ENCODE results near the gene OR2F1.

Gene OR2F1, protein sequence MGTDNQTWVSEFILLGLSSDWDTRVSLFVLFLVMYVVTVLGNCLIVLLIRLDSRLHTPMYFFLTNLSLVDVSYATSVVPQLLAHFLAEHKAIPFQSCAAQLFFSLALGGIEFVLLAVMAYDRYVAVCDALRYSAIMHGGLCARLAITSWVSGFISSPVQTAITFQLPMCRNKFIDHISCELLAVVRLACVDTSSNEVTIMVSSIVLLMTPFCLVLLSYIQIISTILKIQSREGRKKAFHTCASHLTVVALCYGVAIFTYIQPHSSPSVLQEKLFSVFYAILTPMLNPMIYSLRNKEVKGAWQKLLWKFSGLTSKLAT

DNA sequence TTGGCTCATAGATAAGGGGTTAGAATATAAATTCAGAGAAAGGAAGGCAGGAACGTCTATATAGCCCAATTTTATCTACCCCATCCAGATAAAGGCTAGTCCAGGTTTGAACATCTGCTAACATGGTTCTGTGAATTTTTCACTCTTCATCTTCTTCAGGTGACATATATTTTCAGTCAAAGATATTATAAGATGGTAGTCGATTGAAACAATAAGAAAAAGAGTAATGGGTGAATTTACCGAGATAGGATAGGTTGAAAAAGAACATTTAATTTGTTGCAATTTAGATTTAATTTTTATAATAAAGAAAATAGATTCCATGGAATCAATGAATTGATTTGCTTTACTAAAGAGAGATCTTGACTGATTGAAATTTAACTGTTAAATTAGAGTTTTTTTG lies at the start of gene OR2F1:
Gene OR2F1 (plus strand): TSS at position 301 of the 400 bp plus-strand sequence. CDS start 5,127 bp downstream, outside the sequence.
- DNase-seq (ENCODE audit: low spot score), result no peak

DNA sequence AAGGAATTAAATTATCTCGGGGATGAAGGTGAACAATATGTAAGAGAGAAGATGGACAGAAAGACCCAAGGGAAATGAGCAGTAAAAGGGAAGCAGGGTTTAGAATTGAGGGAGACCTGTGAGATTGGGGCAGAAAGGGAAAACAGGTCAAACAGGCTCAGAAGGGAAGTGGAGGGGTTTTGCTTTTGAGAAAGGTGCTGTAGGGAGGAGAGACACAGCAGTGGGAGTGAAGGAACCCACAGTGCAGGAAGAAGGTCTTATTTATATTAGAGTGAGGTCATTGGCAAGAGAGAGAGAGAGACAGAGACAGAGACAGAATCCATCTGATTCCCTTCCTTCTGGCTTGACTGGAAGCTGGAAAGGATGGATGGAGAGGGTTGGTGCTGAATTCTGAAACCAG lies 49.1 kb upstream of the OR2F1 start:
- no peak for DNase-seq (ENCODE audit: low spot score)

DNA sequence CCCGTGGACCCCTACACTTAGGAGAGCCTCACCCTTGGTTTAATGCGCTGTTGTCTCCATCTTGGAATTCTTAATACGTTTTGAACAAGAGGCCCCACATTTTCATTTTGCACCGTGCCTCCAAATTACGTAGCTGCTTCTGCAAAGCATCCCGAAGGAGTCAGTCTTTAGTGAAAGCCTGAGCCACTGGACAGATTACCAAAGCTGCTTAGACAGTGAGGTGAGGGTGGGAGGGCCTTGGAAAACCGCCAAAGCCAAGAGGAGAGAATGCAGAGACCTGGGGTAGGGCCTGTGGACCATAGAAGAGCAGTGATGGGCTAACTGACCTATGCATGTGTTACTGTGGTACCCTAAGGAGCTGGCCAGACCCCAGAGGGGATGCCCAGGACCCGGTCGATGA lies 48.5 kb upstream of the OR2F1 start:
- DNase-seq (ENCODE audit: low spot score), result no peak

DNA sequence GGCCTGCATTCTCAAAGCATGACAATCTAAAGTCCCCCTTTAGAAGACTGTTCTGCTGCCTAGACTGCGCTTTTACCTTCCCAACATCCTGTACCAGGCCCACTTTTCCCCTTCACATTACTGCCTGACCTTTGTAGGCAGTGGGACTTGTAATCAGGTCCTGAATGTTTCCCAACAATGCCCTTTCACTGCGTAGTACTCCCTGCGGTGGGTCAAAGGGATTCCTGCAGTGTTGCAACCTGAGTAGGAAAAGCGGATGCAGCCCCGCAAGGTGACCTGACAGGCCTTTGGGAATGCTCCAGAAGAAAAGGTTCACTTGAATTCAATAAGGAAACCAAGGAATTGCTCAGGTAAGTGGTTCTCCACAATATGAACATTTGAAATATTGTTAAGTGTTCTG lies 47.7 kb upstream of the OR2F1 start:
- DNase-seq (ENCODE audit: low spot score), result no peak

DNA sequence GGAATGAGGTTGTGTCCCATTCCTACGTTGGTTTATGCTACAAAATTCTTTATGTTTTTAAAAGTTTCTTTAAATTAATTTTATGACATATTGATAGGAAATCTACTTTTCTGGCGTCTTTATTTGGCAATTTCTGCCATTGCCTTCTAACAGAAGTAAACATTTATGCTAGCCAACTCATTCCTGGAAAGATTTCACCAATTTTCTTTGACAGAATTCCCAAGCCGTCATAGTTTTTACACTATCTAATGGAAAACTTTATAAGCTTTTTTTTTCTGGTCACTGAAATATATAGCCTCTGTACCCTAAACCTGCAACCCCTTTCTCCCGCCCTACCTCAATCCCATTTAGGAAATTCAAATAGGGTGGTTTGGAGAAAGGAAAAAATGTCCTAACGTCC lies 46.5 kb upstream of the OR2F1 start:
- DNase-seq (ENCODE audit: low spot score), result no peak

DNA sequence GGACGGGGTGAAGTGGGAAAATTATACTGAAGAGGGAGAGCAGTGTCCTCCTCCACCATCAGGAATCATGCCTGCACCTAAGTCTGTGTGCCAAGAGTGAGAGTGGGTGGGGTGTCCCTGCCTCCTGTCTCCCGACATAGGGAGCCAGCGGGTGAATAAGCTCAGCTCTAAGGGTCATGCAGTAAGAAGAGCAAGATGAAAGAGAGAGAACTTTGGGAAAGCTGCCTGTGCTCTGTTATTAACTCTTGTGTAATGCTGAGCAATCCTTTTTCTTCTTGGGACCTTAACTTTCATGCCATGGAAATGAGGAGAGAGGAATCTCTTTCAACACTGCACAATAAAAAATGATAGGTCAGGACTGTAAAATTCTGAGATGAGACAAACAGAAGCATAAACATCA lies 44.8 kb upstream of the OR2F1 start:
- no peak for DNase-seq (ENCODE audit: low spot score)

DNA sequence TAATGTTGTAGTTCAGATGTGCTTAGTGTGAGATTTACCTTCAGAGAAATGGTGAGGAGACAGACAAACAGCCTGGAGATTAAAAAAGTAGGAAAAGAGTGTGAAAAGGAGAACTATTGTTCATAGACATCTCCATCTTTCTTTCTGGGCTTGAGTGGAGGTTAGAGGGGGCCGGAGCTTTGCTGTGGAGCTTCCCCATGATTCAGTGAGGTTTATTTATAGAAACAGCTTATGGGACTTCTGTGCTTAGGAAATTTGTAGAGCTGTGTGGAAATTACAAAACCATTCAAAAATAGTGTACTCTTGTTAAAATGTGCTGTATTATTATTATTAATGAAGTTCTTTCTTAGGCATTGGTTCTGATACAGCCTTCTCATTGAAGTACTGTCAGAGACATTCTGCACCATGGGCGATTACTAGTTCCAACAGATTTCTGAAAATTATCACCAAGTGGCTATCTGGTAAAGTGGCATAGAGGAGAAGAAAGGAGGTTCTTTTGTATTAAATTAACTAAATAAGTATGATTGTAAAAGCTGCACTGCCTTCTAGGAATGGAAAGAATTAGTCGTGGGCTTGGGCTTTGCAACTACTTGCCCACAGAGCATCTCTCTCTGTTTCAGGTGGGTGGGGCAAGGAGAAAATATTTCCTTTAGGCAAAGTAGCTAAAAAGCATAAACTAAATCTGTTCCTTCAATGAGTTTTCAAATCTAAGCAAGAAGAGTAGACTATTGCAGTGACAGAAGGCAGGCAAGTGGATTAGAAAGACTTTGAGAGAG lies 44.0 kb upstream of the OR2F1 start:
- DNase-seq (ENCODE audit: low spot score), result no peak

DNA sequence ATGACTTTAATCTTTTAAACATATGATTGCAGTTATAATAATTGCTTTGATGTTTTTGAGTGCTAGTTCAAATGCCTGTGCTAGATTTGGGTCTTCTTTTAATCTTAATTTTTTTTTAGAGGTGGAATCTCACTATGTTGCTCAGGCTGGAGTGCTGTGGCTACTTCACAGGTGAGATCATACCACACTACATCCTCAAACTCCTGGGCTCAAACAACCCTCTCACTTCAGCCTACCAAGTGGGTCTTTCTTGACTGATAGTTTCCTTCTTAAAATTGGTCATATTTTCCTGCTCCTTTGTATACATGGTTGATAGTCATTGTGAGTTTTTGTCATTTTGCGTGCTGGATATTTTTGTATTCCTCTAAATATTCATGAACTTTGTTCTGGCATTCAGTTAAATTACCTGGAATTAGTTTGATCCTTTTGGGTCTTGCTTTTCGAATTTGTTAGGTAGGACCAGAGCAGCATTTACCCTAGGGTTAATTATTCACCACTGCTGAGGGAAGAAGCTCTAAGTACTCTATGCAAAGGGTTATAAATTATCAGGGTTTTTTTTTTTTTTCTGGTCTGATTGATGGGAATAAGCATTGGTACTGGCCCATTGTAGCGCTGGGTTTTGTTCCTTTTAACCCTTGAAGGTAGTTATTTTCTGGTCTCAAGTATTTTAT lies 40.6 kb upstream of the OR2F1 start:
- no peak for DNase-seq (ENCODE audit: low spot score)

DNA sequence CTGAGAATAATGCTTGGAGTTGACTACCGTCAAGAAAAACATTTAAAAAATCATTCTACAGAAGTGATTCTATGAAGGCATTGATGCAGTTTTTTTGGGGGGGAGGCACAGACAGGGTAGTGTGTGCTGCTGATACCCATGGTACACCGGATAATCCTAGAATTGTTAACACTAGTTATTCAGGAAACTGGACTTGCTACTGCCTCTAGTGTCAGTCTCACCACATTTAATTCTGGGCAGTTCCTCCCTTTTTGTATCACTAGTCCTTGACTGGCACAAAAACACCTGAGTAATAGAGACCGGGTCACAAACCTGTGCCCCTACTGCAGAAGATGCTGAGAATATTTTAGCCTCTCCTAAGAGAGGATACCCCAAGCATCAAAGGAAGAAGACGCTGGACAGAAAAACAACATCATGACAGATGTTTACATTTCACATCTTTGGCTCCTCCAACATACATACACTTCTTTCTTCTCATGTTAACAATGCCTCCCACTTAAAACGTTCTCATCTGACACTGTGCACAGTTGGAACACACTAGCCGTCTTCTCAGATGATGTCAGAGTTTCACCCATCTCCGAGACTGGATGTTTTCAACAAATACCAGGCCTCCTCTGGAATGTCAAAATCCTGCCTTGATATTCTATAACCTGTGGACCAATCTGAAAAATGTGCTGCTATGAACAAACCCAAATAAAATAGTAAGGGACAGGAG lies 39.5 kb upstream of the OR2F1 start:
- no peak for DNase-seq (ENCODE audit: low spot score)

DNA sequence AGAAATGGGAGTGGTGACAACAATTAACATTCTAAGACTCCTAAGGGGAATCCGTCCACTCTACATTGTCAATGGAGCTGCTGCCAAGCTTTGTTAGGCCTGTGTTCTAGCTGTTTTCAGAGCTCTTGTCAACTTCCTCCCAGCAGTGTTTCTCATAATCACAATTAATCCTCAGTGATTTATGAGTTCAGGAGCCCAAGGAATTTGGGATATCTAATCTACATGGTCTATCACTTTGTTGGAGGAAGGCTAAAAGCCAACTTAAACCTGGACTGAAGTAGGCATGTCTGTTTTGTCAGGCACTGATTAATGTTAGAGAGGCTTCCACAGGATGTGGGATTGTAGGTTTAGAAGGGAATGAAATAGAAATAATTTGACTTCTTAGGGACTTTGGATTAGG lies 29.8 kb upstream of the OR2F1 start:
- DNase-seq (ENCODE audit: low spot score), result no peak

DNA sequence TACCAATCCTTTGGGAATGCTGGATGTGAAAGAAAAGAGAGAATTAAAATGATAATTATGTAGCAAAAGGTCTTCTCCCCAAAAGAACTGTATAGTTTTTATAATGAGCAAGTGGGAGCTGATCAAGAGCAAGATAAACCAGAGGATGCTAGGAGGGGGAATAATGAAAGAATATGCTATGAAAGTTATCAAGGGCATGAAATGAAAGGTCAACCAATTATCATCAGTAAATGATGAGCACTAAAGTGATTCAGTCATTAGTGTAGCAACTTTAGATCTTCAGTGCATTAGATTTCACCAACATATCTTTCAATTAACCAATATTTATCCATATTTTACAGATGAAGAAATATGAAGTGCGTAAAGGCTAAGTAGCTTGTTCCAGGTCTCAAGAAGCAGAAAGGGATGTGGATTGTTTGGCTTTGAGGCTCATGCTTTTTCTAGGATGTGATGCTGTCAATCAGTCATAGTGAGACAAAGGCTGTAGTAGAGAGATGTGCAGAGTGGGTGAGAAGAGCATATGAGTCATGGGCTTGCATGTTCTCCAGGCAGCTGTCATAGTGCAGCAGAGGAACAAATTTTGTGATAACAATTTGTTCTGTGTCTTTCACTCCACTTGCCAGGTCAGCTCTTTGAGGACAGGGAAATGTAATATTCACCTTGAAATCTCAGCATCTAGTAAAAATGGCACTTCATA lies 25.3 kb upstream of the OR2F1 start:
- peak; percentile 29 for DNase-seq (ENCODE audit: low spot score)

DNA sequence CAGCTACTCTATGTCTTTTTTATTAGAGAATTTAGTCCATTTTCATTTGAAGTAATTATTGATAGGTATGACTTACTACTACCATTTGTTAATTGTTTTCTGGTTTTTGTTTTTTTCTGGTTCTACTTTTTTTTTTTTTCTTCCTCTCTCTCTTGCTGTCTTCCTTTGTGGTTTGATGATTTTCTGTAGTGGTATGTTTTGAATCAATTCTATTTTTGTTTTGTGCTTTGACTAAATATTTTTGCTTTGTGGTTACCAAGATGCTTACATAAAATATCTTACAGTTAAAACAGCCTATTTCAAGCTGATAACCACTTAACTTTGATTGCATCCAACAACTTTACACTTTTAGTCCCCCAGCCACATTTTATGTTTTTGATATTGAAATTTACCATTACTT lies 22.9 kb upstream of the OR2F1 start:
- DNase-seq (ENCODE audit: low spot score), result no peak

DNA sequence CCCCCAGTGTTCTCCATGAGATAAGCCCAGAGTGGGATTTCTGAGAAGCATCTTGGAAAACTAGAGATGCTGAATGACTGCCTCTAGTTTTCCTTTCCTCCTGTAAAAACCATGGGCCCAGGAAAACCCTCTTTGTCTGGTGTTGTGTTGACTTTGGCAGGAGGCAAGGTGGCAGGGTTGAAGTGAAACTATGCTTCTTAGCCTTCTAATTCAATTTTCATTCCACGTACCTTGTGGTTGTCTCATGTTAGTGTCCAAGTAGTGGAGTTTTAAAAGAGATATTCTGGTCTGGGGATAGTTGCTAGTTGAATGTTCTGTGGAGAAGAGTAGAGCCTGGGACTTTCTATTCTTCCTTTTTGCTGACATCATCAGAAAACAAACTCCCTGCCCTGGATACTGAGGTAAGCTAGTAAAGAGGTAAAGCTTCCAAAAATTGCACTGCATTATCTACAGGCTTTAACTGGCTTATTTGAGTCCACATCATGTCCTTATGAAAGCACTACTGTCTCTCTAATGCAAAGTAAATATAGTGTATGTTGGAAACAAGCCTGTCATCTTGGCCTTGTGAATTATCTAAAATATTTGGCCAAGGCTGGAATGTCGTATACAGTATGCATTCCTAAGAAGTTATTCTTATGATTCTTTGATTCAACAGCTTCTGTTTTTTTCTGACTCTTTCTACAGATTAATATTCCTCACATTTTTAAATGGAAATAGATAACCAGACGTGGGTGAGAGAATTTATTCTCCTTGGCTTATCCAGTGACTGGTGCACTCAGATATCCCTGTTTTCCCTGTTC lies 19.9 kb upstream of the OR2F1 start, which contains the start of gene OR2F2:
Gene OR2F2 (plus strand): TSS at position 708 of the 800 bp plus-strand sequence. CDS start 0 bp downstream, at position 708.
- DNase-seq (ENCODE audit: low spot score), result no peak

DNA sequence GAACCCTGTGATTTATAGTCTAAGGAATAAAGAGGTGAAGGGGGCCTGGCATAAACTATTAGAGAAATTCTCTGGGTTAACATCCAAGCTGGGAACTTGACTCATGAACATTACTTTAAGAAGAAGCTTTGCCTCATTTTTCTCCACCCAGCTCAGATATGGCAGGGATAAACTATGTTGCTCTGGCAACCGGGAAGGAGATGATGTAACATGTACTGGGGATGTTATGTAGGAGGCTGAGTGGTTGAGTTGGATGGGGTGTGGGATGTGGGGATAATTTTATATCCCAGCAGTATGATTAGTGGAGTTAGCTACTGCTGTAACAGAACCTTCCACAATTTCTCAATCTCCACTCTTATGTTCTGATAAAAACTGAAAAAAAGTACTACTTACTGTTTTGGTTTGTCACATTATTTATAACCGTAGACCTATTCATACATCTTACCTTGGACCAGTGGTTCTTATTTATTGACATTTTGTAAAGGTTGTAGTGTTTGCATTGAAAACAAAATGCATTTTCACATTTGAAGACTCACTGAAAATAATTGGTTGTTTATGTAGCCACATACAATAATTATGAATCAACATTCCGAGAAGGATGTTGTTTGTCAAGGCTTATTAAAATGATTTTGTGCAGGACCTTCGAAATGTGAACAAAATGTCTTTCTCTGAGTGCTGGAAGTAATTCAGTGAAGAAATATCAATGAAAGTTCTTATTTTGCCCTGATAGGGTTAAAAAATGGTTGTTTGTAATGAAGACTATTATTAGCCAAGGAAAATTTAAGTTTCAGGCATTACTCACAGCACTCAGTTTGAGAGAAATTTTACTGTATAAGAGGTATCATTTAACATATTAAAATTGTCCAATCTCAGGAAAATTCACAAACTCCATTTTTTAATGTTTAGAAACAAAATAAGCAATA lies 18.3 kb upstream of the OR2F1 start:
- no peak for DNase-seq (ENCODE audit: low spot score)

DNA sequence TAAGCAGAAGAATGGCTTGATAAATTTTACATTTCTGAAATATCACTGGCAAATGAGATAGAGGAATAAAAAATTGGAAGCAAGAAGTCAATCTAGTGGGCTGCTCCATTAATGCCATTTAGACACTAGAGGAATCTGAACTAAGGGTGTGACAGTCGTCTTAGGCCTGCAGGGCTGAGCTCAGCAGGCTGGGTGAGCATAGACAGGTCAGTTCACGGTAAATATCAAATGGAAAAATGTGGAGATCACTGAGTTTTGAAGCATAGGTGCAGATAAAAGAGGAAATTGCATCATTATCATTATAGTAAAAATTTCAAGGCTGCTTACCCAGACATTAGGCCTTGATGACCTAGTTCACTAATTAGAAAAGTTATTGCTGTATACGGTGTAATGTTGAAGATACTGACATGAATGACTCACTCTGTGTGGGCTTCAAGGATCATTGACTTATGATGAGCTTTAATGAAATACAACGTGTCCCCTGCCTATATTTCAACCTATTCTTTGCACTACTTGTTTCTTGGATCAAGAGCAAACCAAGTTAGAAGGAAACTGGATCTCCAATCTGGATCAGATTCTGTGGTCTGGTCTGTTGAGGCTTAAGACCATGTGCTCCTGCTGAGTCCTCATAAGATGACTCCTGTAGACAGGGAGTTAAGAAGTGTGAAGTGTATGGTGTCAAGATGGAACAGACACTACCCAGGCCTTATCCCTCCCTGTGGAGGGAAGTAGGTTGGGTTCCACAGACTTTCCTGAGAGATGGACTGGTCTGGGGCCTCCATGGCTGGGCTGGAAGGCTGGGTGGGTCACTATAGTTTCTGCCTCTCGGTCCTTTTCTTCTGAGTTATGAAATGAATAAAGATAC lies 16.0 kb upstream of the OR2F1 start:
- no peak for DNase-seq (ENCODE audit: low spot score)

DNA sequence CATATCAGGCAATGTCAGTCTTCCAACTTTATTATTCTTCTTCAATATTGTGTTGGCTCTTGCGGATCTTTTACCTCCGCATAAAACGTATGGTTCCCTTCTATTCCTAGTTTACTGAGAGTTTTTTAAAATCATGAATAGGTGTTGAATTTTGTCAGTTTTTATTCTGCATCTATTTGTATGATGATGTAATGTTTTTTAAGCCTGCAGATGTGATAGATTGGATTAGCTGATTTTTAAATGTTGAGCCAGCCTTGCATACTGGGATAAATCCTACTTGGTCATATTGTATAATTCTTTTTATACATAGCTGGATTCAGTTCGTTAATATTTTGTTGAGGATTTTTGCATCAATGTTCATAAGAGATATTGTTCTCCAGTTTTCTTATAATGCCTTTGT lies 9.2 kb upstream of the OR2F1 start:
- DNase-seq (ENCODE audit: low spot score), result no peak

DNA sequence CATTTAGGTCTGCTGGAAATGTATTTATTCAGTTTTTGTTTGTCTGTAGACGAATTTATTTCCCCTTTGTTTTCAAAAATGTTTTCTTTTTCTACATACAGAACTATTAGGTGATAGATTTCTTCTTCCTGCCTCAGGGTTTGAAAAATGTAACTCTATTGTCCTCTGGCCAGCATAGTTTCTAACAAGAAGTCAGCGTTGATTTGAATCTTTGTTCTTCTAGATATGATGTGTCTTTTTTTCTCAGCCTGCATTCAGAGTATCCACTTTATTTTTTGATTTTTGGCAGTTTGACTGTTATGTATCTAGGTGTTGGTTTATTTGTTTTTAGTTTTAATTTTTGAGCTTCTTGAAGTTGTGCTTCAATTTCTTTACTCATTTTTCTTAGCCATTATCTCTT lies 7.5 kb upstream of the OR2F1 start:
- no peak for DNase-seq (ENCODE audit: low spot score)

DNA sequence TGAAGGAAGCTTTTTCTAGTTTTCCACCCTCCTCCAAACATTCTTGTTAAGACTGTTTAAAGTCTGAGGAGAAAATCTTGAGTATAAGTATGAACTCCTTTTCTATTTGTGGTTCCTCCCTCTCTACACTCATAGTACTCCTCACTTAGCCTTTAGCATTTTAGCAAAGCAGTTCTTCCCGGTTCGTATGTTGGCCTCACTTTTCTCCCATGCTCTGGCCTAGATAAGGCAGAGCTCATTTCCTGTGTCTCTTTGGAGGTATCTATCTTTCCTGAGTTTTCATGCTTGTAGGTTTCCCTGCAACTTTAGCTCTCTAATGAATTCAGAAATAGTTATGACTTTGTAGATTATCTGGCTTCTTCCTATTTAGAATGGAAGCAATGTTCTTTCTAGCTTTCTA lies 5.9 kb upstream of the OR2F1 start:
- DNase-seq (ENCODE audit: low spot score), result no peak

DNA sequence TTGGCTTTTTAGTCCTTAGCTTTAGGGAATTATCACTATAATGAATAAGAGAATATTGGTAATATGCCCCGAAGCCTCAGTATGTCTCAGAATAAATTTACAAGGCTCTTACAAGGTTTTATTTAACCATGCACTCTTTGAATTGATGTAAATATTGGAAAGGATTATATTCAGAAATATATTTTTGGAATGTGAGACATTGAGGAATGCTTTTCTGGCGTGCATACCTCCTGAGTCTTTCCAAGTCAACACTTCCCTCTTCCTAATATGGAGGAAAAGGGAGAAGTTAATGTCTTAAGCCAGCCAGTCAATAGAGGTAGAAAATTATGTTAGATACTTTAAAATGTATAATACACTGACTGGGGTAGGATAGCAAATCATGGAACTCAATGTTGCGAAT lies 1.2 kb upstream of the OR2F1 start:
- DNase-seq (ENCODE audit: low spot score), result no peak
